Tibial nerve (tissue), 3 donors: ENCODE results near the gene CD151.

ENCODE experiments used
- CTCF ChIP-seq, 5 experiments: fragments of 200-600 bp in 3 of 5; fragments of 450-650 bp in 2 of 5; sonication (generic) in 3 of 5; IDR thresholded peaks; one replicate each; pipeline ENCODE4 v1.5.1; 2016 to 2019; ENCODE audit warnings: antibody characterized with exemption in 5 of 5, mild to moderate bottlenecking in 3 of 5, moderate library complexity in 2 of 5
- POLR2A ChIP-seq, 2 donors: fragments of 450-650 bp; IDR thresholded peaks; one replicate each; pipeline ENCODE4 v1.6.1; 2017; ENCODE audit warnings: antibody characterized with exemption in 2 of 2, mild to moderate bottlenecking in 2 of 2, moderate library complexity in 2 of 2

- TF ChIP-seq POLR2A (IDR thresholded peaks at IDR 0.05) (no peak), CTCF (IDR thresholded peaks at IDR 0.05) (no peak)
These were observed 23.0 kb downstream of the CD151 start for GRCh38 chr11:855796-856195.
